ENCODE results near the gene ELAVL4.

ELAVL4 gene

GRCh38 chr1:50231209-50231608 lies 122.5 kb downstream of the ELAVL4 start:
- TF ChIP-seq REST (IDR thresholded peaks at IDR 0.05; ENCODE audit: low read depth) = no peak
- TF ChIP-seq YY1 (IDR thresholded peaks at IDR 0.05; ENCODE audit: low read depth) = no peak
- no peak for TF ChIP-seq MAX (IDR thresholded peaks at IDR 0.05)
- TF ChIP-seq TEAD4 (IDR thresholded peaks at IDR 0.05) = no peak
- TF ChIP-seq CREB1 (IDR thresholded peaks at IDR 0.05; ENCODE audit: low read depth) = no peak
- TF ChIP-seq CEBPB (IDR thresholded peaks at IDR 0.05) = no peak
- no peak for TF ChIP-seq TCF12 (IDR thresholded peaks at IDR 0.05; ENCODE audit: low read depth)
- TF ChIP-seq NFIC (IDR thresholded peaks at IDR 0.05) = no peak
- no peak for TF ChIP-seq TAF1 (IDR thresholded peaks at IDR 0.05; ENCODE audit: low read depth)
- TF ChIP-seq EP300 (IDR thresholded peaks at IDR 0.05; ENCODE audit: borderline replicate concordance) = no peak
- no peak for TF ChIP-seq EGR1 (IDR thresholded peaks at IDR 0.05)
- no peak for TF ChIP-seq USF1 (IDR thresholded peaks at IDR 0.05)
- no peak for TF ChIP-seq RAD21 (IDR thresholded peaks at IDR 0.05; ENCODE audit: low read depth)
- no peak for TF ChIP-seq ZBTB7A (IDR thresholded peaks at IDR 0.05; ENCODE audit: low read depth)

- no peak for TF ChIP-seq FOXM1 (IDR thresholded peaks at IDR 0.05; ENCODE audit: borderline replicate concordance, low read depth)
- TF ChIP-seq ZBTB7A (IDR thresholded peaks at IDR 0.05; ENCODE audit: low read depth) = no peak
- TF ChIP-seq YY1 (IDR thresholded peaks at IDR 0.05; ENCODE audit: low read depth) = no peak
- TF ChIP-seq REST (IDR thresholded peaks at IDR 0.05; ENCODE audit: low read depth) = no peak
Measured at GRCh38 chr1:50232336-50232735, 123.6 kb downstream of the ELAVL4 start.

- no peak for TF ChIP-seq RAD21 (IDR thresholded peaks at IDR 0.05; ENCODE audit: low read depth)
- no peak for TF ChIP-seq NFIC (IDR thresholded peaks at IDR 0.05)
- TF ChIP-seq CEBPB (IDR thresholded peaks at IDR 0.05) = no peak
- no peak for TF ChIP-seq REST (IDR thresholded peaks at IDR 0.05; ENCODE audit: low read depth)
- no peak for TF ChIP-seq CREB1 (IDR thresholded peaks at IDR 0.05; ENCODE audit: low read depth)
- TF ChIP-seq TEAD4 (IDR thresholded peaks at IDR 0.05) = no peak
- no peak for TF ChIP-seq EGR1 (IDR thresholded peaks at IDR 0.05)
- no peak for TF ChIP-seq FOXM1 (IDR thresholded peaks at IDR 0.05; ENCODE audit: borderline replicate concordance, low read depth)
- no peak for TF ChIP-seq YY1 (IDR thresholded peaks at IDR 0.05; ENCODE audit: low read depth)
- no peak for TF ChIP-seq EP300 (IDR thresholded peaks at IDR 0.05; ENCODE audit: borderline replicate concordance)
Measured at GRCh38 chr1:50236656-50237055, 127.9 kb downstream of the ELAVL4 start.

GRCh38 chr1:50237056-50237455 lies 128.3 kb downstream of the ELAVL4 start:
- TF ChIP-seq MAX (IDR thresholded peaks at IDR 0.05) = no peak
- no peak for TF ChIP-seq RAD21 (IDR thresholded peaks at IDR 0.05; ENCODE audit: low read depth)
- TF ChIP-seq USF1 (IDR thresholded peaks at IDR 0.05) = no peak
- TF ChIP-seq REST (IDR thresholded peaks at IDR 0.05; ENCODE audit: low read depth) = no peak
- no peak for TF ChIP-seq CREB1 (IDR thresholded peaks at IDR 0.05; ENCODE audit: low read depth)
- TF ChIP-seq EGR1 (IDR thresholded peaks at IDR 0.05) = no peak
- TF ChIP-seq TAF1 (IDR thresholded peaks at IDR 0.05; ENCODE audit: low read depth) = no peak
- no peak for TF ChIP-seq CEBPB (IDR thresholded peaks at IDR 0.05)
- no peak for TF ChIP-seq YY1 (IDR thresholded peaks at IDR 0.05; ENCODE audit: low read depth)
- TF ChIP-seq NFIC (IDR thresholded peaks at IDR 0.05) = no peak

Measured in Ishikawa (cell line).